GM21447 (cell line): Measurements from ENCODE around the gene COLEC12.
"Not testable (repeated sequence)": the region's sequence is repeated elsewhere in the genome, so short reads cannot be mapped to it uniquely, and the experiment has no call there.

ENCODE experiments used
- ATAC-seq: cut with Tn5 transposase; IDR thresholded peaks from one replicate; pipeline ENCODE4 v1.9.1; 2021; ENCODE audit not compliant: unreplicated experiment

The COLEC12 gene

GRCh38 chr18:332007-332406 is 168.5 kb downstream of the COLEC12 start:
- no peak for ATAC-seq

- ATAC-seq: no peak
Observed at GRCh38 chr18:331221-331821, 169.2 kb downstream of the COLEC12 start.

- no peak for ATAC-seq
Observed at GRCh38 chr18:328928-329327, 171.6 kb downstream of the COLEC12 start.

GRCh38 chr18:326846-327245 is 173.7 kb downstream of the COLEC12 start:
- ATAC-seq: no peak

GRCh38 chr18:323253-323622 is 177.3 kb downstream of the COLEC12 start:
- ATAC-seq: no peak

- ATAC-seq: no peak
Observed at GRCh38 chr18:321865-322467, 178.5 kb downstream of the COLEC12 start.

GRCh38 chr18:320155-320554 is 180.3 kb downstream of the COLEC12 start:
- no peak for ATAC-seq

GRCh38 chr18:319720-320119 is 180.8 kb downstream of the COLEC12 start:
- ATAC-seq: no peak

GRCh38 chr18:318791-319291 is 181.7 kb downstream of the COLEC12 start:
- no peak for ATAC-seq

- no peak for ATAC-seq
Observed at GRCh38 chr18:317618-318017, 182.9 kb downstream of the COLEC12 start.

- ATAC-seq: no peak
Observed at GRCh38 chr18:316393-316792, 184.1 kb downstream of the COLEC12 start.

- ATAC-seq: no peak
Observed at GRCh38 chr18:313931-314330, 186.6 kb downstream of the COLEC12 start.

GRCh38 chr18:312415-312814 is 188.1 kb downstream of the COLEC12 start:
- ATAC-seq: no peak

GRCh38 chr18:310042-310441 is 190.5 kb downstream of the COLEC12 start:
- ATAC-seq: no peak

- not testable (repeated sequence) for ATAC-seq
Observed at GRCh38 chr18:308086-308485, 192.4 kb downstream of the COLEC12 start.

GRCh38 chr18:306608-307255 is 193.8 kb downstream of the COLEC12 start:
- ATAC-seq: no peak

- ATAC-seq: no peak
Observed at GRCh38 chr18:305003-305501, 195.4 kb downstream of the COLEC12 start.

- ATAC-seq: no peak
Observed at GRCh38 chr18:303607-304006, 196.9 kb downstream of the COLEC12 start.

GRCh38 chr18:303011-303410 is 197.5 kb downstream of the COLEC12 start:
- ATAC-seq: no peak

- no peak for ATAC-seq
Observed at GRCh38 chr18:302097-302496, 198.4 kb downstream of the COLEC12 start.

- ATAC-seq: no peak
Observed at GRCh38 chr18:297936-298335, 202.6 kb downstream of the COLEC12 start.
